ENCODE measurements around the gene RCBTB1. TPM values are rescaled to one million over a fixed set of nuclear protein-coding genes. Genes with fewer than 3 reads are reported as not detected.

The RCBTB1 gene
- 1 to 10 TPM; 3.0 to 4.0 TPM for polyA plus RNA-seq

DNA sequence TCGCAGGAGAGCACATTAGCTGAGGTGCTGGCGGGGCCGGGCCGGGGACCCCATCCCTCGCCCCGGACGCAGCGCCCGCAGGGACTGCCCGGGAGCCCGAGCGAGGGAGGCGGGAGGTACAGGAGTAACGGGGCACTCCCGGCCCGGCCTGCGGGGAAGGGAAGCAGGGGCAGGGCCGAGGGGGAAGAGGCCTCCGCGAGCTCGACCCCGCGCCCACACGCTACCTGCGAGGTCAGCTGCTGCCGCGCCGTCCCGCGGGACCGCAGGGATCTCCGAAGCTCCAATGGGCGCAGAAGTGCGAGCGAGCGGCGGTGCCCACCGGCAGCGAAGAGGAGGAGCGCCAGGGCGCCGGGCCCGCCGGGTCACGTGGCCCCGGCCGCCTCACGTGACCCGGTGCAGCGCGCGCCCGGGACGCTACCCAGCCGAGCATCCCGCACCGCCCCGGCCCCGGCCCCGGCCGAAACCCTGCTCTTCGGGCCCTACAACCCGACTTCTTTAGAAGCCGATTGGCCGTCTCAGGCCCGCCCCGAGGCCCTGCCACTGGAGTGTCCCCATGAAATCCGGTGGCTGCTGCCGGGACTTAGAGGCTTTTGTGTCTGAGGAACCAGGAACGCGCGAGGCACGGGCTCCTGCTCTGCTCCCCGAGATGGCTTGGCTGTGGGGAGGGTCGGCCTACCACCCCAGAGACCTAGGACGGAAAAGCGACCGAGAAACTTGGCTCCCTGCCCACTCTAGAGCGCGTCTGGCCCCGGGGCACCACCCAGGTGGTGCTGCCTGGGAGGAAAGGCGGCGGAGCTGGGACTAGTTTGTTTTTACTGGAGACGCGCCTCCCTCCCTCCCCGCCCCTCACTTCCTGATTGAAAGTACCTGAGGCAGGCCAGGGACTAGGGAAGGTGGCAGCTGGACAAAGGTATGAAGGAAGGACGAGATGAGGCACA, at the start of gene RCBTB1:
Gene RCBTB1 (minus strand): TSS at position 339 of the 938 bp plus-strand sequence. CDS start 18,279 bp downstream, outside the sequence.
- Histone ChIP-seq H3K27me3 (ENCODE audit: control insufficient read depth in 1 of 2, insufficient read depth in 2 of 2, low read length in 2 of 2) (no peaks in the 10 kb centered on the region), H3K4me3 (ENCODE audit: low read depth in 1 of 2, low read length in 2 of 2) (peak within 1 kb of the TSS; percentile 77 to 96), H3K27ac (ENCODE audit: low read depth in 2 of 2, low read length in 1 of 2) (peak within 1 kb of the TSS; percentile 72 to 80), H3K36me3 (ENCODE audit: control insufficient read depth in 2 of 2, insufficient read depth in 2 of 2, low read length in 1 of 2) (no peaks in the 10 kb centered on the region), H3K9me3 (ENCODE audit: control insufficient read depth in 2 of 2, insufficient read depth in 1 of 2, low read depth in 1 of 2, low read length in 1 of 2) (no peaks in the 10 kb centered on the region), H3K4me1 (ENCODE audit: control insufficient read depth in 2 of 2, insufficient read depth in 2 of 2, low read length in 1 of 2) (peaks cover 0 to 3% of the 10 kb centered on the region in 2 donors)
- 0 to 1% methylated on average over 65 to 87 of the region's 87 CpGs for WGBS, 2 donors

DNA sequence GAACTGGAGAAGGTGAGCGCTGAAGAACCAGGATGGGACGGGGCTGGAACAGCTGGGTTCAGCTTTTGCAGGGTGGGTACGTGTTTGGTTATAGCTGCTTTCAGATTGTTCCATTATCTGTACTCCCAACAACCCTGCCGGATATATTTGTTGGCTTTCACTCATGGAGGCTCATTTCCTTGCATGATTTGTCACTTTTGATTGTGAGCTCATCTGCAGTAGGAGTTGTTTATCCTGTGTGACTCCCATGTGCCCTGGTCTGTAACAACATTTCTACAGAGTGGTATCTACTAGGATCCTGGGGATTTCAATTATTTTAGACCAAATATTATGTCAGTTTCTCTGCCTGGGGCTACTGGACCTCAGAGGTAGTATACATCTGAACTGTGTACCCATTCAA, 48.4 kb upstream of the RCBTB1 start:
- H3K4me1 ChIP-seq (ENCODE audit: control insufficient read depth in 2 of 2, insufficient read depth in 2 of 2, low read length in 1 of 2) = peaks cover 3 to 12% of the 10 kb centered on the region in 2 donors
- 83 to 87% methylated on average over 4 of the region's 4 CpGs for WGBS, 2 donors
- no peaks in the 10 kb centered on the region for H3K27me3 ChIP-seq (ENCODE audit: control insufficient read depth in 1 of 2, insufficient read depth in 2 of 2, low read length in 2 of 2)
- H3K9me3 ChIP-seq (ENCODE audit: control insufficient read depth in 2 of 2, insufficient read depth in 1 of 2, low read depth in 1 of 2, low read length in 1 of 2) = no peaks in the 10 kb centered on the region
- no peak overlapping the region for H3K4me3 ChIP-seq (ENCODE audit: low read depth in 1 of 2, low read length in 2 of 2)
- H3K36me3 ChIP-seq (ENCODE audit: control insufficient read depth in 2 of 2, insufficient read depth in 2 of 2, low read length in 1 of 2) = no peaks in the 10 kb centered on the region
- H3K27ac ChIP-seq (ENCODE audit: low read depth in 2 of 2, low read length in 1 of 2) = no peak overlapping the region

DNA sequence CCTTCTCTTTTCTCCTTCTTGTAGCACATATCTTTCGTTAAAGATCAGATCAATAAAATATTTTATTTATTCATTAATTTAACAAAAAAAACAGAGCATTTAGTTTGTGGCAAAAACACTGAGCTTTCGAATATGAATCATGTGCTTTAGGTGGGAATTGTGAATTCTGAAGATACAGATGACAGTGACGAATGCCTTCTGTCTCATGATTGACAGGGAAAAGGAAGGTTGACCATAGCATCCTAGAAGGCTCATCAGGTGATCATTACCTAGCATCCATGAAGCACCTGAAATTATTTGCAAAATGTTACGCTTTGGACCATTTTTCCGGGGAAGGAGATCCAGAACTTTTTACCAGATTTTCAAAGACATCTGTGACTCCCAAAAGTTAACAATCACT, 46.8 kb upstream of the RCBTB1 start:
- H3K4me1 ChIP-seq (ENCODE audit: control insufficient read depth in 2 of 2, insufficient read depth in 2 of 2, low read length in 1 of 2) = peaks cover 3 to 15% of the 10 kb centered on the region in 2 donors
- H3K36me3 ChIP-seq (ENCODE audit: control insufficient read depth in 2 of 2, insufficient read depth in 2 of 2, low read length in 1 of 2) = no peaks in the 10 kb centered on the region
- no peak overlapping the region for H3K4me3 ChIP-seq (ENCODE audit: low read depth in 1 of 2, low read length in 2 of 2)
- no peaks in the 10 kb centered on the region for H3K27me3 ChIP-seq (ENCODE audit: control insufficient read depth in 1 of 2, insufficient read depth in 2 of 2, low read length in 2 of 2)
- no peaks in the 10 kb centered on the region for H3K9me3 ChIP-seq (ENCODE audit: control insufficient read depth in 2 of 2, insufficient read depth in 1 of 2, low read depth in 1 of 2, low read length in 1 of 2)
- no peak overlapping the region for H3K27ac ChIP-seq (ENCODE audit: low read depth in 2 of 2, low read length in 1 of 2)
- WGBS, 2 donors = 91 to 94% methylated on average over 5 of the region's 5 CpGs

DNA sequence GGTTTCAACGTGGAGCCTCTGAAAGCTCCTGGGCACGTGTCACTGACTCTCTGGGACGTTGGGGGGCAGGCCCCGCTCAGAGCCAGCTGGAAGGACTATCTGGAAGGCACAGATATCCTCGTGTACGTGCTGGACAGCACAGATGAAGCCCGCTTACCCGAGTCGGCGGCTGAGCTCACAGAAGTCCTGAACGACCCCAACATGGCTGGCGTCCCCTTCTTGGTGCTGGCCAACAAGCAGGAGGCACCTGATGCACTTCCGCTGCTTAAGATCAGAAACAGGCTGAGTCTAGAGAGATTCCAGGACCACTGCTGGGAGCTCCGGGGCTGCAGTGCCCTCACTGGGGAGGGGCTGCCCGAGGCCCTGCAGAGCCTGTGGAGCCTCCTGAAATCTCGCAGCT, 45.2 kb upstream of the RCBTB1 start:
- Histone ChIP-seq H3K27ac (ENCODE audit: low read depth in 2 of 2, low read length in 1 of 2) (no peak overlapping the region), H3K4me1 (ENCODE audit: control insufficient read depth in 2 of 2, insufficient read depth in 2 of 2, low read length in 1 of 2) (peaks cover 5 to 15% of the 10 kb centered on the region in 2 donors), H3K27me3 (ENCODE audit: control insufficient read depth in 1 of 2, insufficient read depth in 2 of 2, low read length in 2 of 2) (no peaks in the 10 kb centered on the region), H3K9me3 (ENCODE audit: control insufficient read depth in 2 of 2, insufficient read depth in 1 of 2, low read depth in 1 of 2, low read length in 1 of 2) (no peaks in the 10 kb centered on the region), H3K36me3 (ENCODE audit: control insufficient read depth in 2 of 2, insufficient read depth in 2 of 2, low read length in 1 of 2) (no peaks in the 10 kb centered on the region), H3K4me3 (ENCODE audit: low read depth in 1 of 2, low read length in 2 of 2) (no peak overlapping the region)
- WGBS, 2 donors = 84 to 89% methylated on average over 16 of the region's 16 CpGs

DNA sequence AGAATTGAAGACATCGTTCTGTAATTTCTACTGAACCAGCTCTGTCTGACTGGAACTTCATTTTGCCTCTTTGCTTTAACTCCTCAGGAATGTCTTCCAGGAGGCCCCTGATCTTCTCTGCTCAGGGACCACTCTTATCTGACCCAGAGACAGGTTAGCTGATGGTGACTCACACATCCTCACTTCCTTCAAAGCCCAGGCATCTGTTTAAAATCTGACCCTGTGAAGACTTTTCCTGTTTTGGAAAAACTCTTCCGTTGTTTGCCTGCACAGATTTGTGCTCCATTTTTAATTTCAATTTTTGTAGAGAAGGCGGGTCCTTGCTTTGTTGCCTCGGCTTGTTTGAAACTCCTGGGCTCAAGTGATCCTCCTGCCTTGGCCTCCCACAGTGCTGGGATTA, 44.6 kb upstream of the RCBTB1 start:
- H3K27ac ChIP-seq (ENCODE audit: low read depth in 2 of 2, low read length in 1 of 2) = no peak overlapping the region
- peaks cover 9 to 13% of the 10 kb centered on the region in 2 donors for H3K4me1 ChIP-seq (ENCODE audit: control insufficient read depth in 2 of 2, insufficient read depth in 2 of 2, low read length in 1 of 2)
- H3K36me3 ChIP-seq (ENCODE audit: control insufficient read depth in 2 of 2, insufficient read depth in 2 of 2, low read length in 1 of 2) = no peaks in the 10 kb centered on the region
- no peaks in the 10 kb centered on the region for H3K9me3 ChIP-seq (ENCODE audit: control insufficient read depth in 2 of 2, insufficient read depth in 1 of 2, low read depth in 1 of 2, low read length in 1 of 2)
- H3K4me3 ChIP-seq (ENCODE audit: low read depth in 1 of 2, low read length in 2 of 2) = no peak overlapping the region
- WGBS, 2 donors = 81 to 87% methylated on average over 4 of the region's 4 CpGs
- H3K27me3 ChIP-seq (ENCODE audit: control insufficient read depth in 1 of 2, insufficient read depth in 2 of 2, low read length in 2 of 2) = no peaks in the 10 kb centered on the region

DNA sequence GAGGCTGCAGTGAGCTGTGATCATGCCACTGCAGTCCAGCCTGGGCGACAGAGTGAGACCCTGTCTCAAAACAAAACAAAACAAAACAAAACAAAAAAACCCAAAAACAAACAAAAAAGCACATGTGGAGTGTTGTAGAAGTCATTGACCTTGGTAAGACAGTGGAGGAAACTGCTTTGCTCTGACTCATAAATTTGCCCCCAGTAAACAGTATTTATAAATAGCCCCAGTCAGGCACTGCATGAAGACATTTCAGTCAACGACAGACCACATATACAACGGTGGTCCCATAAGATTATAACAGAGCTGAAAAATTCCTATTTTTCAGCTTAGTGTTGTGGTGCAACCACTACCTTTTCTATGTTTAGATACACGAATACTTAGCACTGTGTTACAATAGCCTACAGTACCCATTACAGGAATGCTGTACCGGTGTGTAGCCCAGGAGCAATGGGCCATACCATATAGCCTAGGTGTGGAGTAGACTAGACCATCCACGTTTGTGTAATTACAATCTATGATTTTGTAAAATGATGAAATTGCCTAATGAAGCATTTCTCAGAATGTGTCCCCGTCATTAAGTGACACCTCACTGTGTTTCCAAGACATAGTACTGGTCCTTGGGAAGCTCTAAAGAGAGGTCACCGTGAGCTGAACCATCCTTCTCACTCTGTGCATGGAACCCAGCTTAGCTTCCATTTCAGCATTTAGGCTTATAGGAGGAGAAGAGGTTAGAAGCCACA, 44.0 kb upstream of the RCBTB1 start:
- Histone ChIP-seq H3K36me3 (ENCODE audit: control insufficient read depth in 2 of 2, insufficient read depth in 2 of 2, low read length in 1 of 2) (no peaks in the 10 kb centered on the region), H3K27me3 (ENCODE audit: control insufficient read depth in 1 of 2, insufficient read depth in 2 of 2, low read length in 2 of 2) (no peaks in the 10 kb centered on the region), H3K4me1 (ENCODE audit: control insufficient read depth in 2 of 2, insufficient read depth in 2 of 2, low read length in 1 of 2) (peaks cover 9 to 12% of the 10 kb centered on the region in 2 donors), H3K9me3 (ENCODE audit: control insufficient read depth in 2 of 2, insufficient read depth in 1 of 2, low read depth in 1 of 2, low read length in 1 of 2) (no peaks in the 10 kb centered on the region), H3K4me3 (ENCODE audit: low read depth in 1 of 2, low read length in 2 of 2) (no peak overlapping the region), H3K27ac (ENCODE audit: low read depth in 2 of 2, low read length in 1 of 2) (no peak overlapping the region)
- WGBS, 2 donors = 81 to 82% methylated on average over 8 of the region's 8 CpGs

DNA sequence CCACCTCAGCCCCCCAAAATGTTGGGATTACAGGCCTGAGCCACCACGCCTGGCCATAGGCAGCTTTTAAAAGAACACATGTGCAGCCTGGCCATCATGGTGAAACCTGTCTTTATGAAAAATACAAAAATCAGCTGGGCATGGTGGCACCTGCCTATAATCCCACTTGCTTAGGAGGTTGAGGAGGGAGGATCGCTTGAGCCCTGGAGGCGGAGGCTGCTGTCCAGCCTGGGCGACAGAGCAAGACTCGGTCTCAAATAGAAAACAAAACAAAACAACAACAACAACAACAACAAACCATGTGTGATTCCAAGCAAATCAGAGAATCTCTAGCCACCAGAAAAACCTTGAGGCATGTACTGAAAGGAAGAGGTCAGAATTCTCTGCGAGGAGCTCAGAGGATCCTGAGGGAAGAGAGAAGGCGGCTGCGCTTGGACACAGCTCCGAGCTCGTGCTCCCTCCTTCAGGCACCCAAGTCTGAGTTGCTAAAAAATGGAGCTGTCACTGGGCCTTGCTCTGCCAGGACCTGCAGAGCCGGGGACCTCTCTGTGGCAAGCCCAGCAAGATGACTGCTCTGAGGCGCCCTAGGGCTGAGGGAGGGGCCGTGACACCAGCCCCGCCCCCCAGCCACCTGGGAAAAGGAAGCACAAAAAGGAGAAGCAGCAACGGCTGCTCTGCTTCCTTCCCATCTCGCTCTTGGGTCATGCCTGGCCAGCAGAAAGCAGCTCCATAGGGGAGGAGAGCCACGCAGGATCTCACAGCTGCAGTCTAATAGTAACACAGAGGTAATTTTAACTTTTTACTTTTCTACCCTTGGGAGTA, 42.7 kb upstream of the RCBTB1 start, which contains the start of gene ARL11:
Gene ARL11 (plus strand): TSS at position 677 of the 822 bp plus-strand sequence. CDS start 1,941 bp downstream, outside the sequence.
- H3K9me3 ChIP-seq (ENCODE audit: control insufficient read depth in 2 of 2, insufficient read depth in 1 of 2, low read depth in 1 of 2, low read length in 1 of 2) = no peaks in the 10 kb centered on the region
- no peaks in the 10 kb centered on the region for H3K27me3 ChIP-seq (ENCODE audit: control insufficient read depth in 1 of 2, insufficient read depth in 2 of 2, low read length in 2 of 2)
- peak within 1 kb of the TSS; percentile 25 to 35 for H3K4me3 ChIP-seq (ENCODE audit: low read depth in 1 of 2, low read length in 2 of 2)
- H3K27ac ChIP-seq (ENCODE audit: low read depth in 2 of 2, low read length in 1 of 2) = peak within 1 kb of the TSS; percentile 56 to 62
- peaks cover 6 to 12% of the 10 kb centered on the region in 2 donors for H3K4me1 ChIP-seq (ENCODE audit: control insufficient read depth in 2 of 2, insufficient read depth in 2 of 2, low read length in 1 of 2)
- 41 to 42% methylated on average over 17 of the region's 17 CpGs for WGBS, 2 donors
- H3K36me3 ChIP-seq (ENCODE audit: control insufficient read depth in 2 of 2, insufficient read depth in 2 of 2, low read length in 1 of 2) = no peaks in the 10 kb centered on the region

DNA sequence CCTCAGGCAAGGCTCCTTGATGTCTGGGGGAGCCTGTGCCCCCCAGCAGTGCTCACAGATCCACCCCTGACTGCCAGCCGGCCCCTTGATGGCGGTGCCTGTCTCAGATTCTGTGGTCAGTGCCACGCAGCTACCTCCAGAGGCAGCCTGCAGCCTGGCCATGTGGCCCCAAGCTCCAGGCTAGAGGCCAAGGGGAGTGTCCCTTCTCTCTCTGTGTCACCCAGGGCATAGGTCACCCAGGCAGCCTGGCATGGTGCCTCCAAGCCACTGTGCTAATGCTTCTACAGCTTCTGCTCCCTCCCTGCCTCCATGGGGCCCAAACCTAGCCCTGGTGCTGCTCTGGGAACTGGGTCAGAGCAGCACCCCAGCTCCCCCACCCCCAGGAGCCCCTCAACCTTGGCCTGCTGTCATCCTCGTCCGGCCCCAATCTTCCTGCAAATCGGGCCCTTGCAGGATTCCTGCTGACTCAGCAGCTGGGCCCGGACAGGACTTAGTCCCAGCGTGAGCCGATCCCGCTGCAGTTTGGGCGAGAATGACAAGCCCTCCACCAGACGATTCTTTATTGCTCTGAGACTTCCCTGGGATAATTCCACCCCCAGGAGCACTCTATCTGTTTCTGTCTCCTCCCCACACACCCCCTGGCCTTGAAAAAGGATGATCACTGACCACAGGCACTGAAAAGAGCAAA, 40.2 kb upstream of the RCBTB1 start:
- H3K4me1 ChIP-seq (ENCODE audit: control insufficient read depth in 2 of 2, insufficient read depth in 2 of 2, low read length in 1 of 2) = peaks cover 6 to 7% of the 10 kb centered on the region in 2 donors
- WGBS, 2 donors = 67 to 76% methylated on average over 12 of the region's 12 CpGs
- no peaks in the 10 kb centered on the region for H3K36me3 ChIP-seq (ENCODE audit: control insufficient read depth in 2 of 2, insufficient read depth in 2 of 2, low read length in 1 of 2)
- H3K4me3 ChIP-seq (ENCODE audit: low read depth in 1 of 2, low read length in 2 of 2) = no peak overlapping the region
- H3K27ac ChIP-seq (ENCODE audit: low read depth in 2 of 2, low read length in 1 of 2) = peak overlapping the region; percentile 7 to 36
- H3K9me3 ChIP-seq (ENCODE audit: control insufficient read depth in 2 of 2, insufficient read depth in 1 of 2, low read depth in 1 of 2, low read length in 1 of 2) = no peaks in the 10 kb centered on the region
- no peaks in the 10 kb centered on the region for H3K27me3 ChIP-seq (ENCODE audit: control insufficient read depth in 1 of 2, insufficient read depth in 2 of 2, low read length in 2 of 2)

Measured in esophagus (tissue), 2 donors.